Endothelial cell of umbilical vein (primary cell): Measurements from ENCODE around the gene PER1. TPM values are rescaled to one million over a fixed set of nuclear protein-coding genes. Genes with fewer than 3 reads are reported as not detected.
A peak's percentile ranks its signal among the peaks of the same experiment; 100 is the strongest.

Experiments used
- BruUV-seq: library from RNA; stranded (reverse); fragments of 400-500 nt; replicated peaks from 2 replicates; lab custom pipeline; 2021; lab: Mats Ljungman, UMichigan
- CTCF ChIA-PET: fragments of 300-600, 350-600 bp; sonication (Branson Sonifier 250); formaldehyde crosslinking; loops from one replicate; lab custom pipeline; 2021; ENCODE audit warnings: antibody characterized with exemption, inconsistent platforms; lab: Charles Lee
- POLR2A ChIA-PET: fragments of 300-600, 350-600 bp; sonication (Branson Sonifier 250); formaldehyde crosslinking; loops from one replicate; lab custom pipeline; 2021; ENCODE audit warnings: antibody characterized with exemption, inconsistent platforms; lab: Charles Lee
- DNase-seq: peaks from one replicate; pipeline ENCODE4 v3.0.0-alpha.2; 2011; ENCODE audit warnings: low read depth, low spot score
- FAIRE-seq: peaks from 2 replicates; lab custom pipeline; 2011; peaks lifted over from hg19 to GRCh38; lab: Jason Lieb, UNC
- H2AFZ ChIP-seq: 2 replicates; pipeline ENCODE4 v1.6.0; 2012; ENCODE audit warnings: low read depth, low read length, control low read depth, inconsistent platforms
- H3K27ac ChIP-seq: 2 replicates; pipeline ENCODE4 v1.5.1; 2011; ENCODE audit warnings: low read depth, mild to moderate bottlenecking, control low read depth, low read length, moderate library complexity; ENCODE audit not compliant: insufficient read depth
- H3K27me3 ChIP-seq, 2 experiments: 2 replicates each; pipeline versions ENCODE4 v1.6.0 to v1.6.1; 2011; ENCODE audit warnings: low read length in 2 of 2, mixed read lengths in 1 of 2; ENCODE audit not compliant: control insufficient read depth in 2 of 2, insufficient read depth in 2 of 2
- H3K36me3 ChIP-seq, 2 experiments: 2 replicates in 1 of 2; 3 replicates in 1 of 2; pipeline ENCODE4 v1.5.1; 2011; ENCODE audit warnings: low read length in 2 of 2, mild to moderate bottlenecking in 1 of 2, moderate library complexity in 1 of 2; ENCODE audit not compliant: control insufficient read depth in 2 of 2, insufficient read depth in 2 of 2; ENCODE audit errors: extremely low read depth in 1 of 2
- H3K4me1 ChIP-seq: 3 replicates; pipeline ENCODE4 v1.5.1; 2011; ENCODE audit warnings: mild to moderate bottlenecking, low read length; ENCODE audit not compliant: control insufficient read depth, insufficient read depth; ENCODE audit errors: extremely low read depth
- H3K4me2 ChIP-seq: 2 replicates; pipeline ENCODE4 v1.6.1; 2011; ENCODE audit warnings: low read length, control low read depth, mixed read lengths; ENCODE audit not compliant: insufficient read depth
- H3K4me3 ChIP-seq, 3 experiments: fragments of 200-600 bp in 1 of 3; sonication (generic), shearing (Covaris generic) in 1 of 3; replicated peaks in 1 of 3; 2 replicates each; pipeline ENCODE4 v1.5.1; 2011 to 2016; ENCODE audit warnings: control low read depth in 3 of 3, low read length in 3 of 3, mild to moderate bottlenecking in 2 of 3, inconsistent platforms in 1 of 3, low read depth in 1 of 3, moderate library complexity in 1 of 3; ENCODE audit not compliant: insufficient read depth in 1 of 3
- H3K79me2 ChIP-seq: 2 replicates; pipeline ENCODE4 v1.6.0; 2012; ENCODE audit warnings: low read length, inconsistent platforms; ENCODE audit not compliant: control insufficient read depth, insufficient read depth
- H3K9ac ChIP-seq: replicated peaks from 2 replicates; pipeline ENCODE3; 2011; ENCODE audit warnings: low read length, control low read depth; ENCODE audit not compliant: insufficient read depth; ENCODE audit errors: extremely low read depth
- H3K9me1 ChIP-seq: replicated peaks from 3 replicates; pipeline ENCODE4 v1.6.0; 2011; ENCODE audit warnings: mild to moderate bottlenecking, low read length; ENCODE audit not compliant: control insufficient read depth, insufficient read depth; ENCODE audit errors: extremely low read depth
- H3K9me3 ChIP-seq: replicated peaks from 2 replicates; pipeline ENCODE4 v1.5.1; 2012; ENCODE audit warnings: low read length, inconsistent platforms; ENCODE audit not compliant: control insufficient read depth, insufficient read depth
- H4K20me1 ChIP-seq: replicated peaks from 2 replicates; pipeline ENCODE3; 2011; ENCODE audit warnings: mild to moderate bottlenecking, low read length; ENCODE audit not compliant: control insufficient read depth, insufficient read depth; ENCODE audit errors: extremely low read depth
- CTCF ChIP-seq, 2 donors: IDR thresholded peaks; 1 replicate in 1 of 2; 2 replicates in 1 of 2; pipeline ENCODE4 v1.5.1; 2011; ENCODE audit warnings: low read length in 2 of 2, mild to moderate bottlenecking in 2 of 2, moderate library complexity in 2 of 2, control low read depth in 1 of 2, inconsistent platforms in 1 of 2, low read depth in 1 of 2; ENCODE audit not compliant: insufficient read depth in 1 of 2; ENCODE audit errors: extremely low read depth in 1 of 2
- EZH2 ChIP-seq: IDR thresholded peaks from 2 replicates; pipeline ENCODE4 v1.6.1; 2012; ENCODE audit warnings: borderline replicate concordance, low read depth, mild to moderate bottlenecking, moderate library complexity, low read length, inconsistent platforms; ENCODE audit not compliant: severe bottlenecking
- FOS ChIP-seq: IDR thresholded peaks from 2 replicates; pipeline ENCODE4 v1.6.1; 2011; ENCODE audit warnings: mild to moderate bottlenecking, low read length, moderate library complexity, borderline replicate concordance; ENCODE audit not compliant: insufficient read depth
- GATA2 ChIP-seq: IDR thresholded peaks from 2 replicates; pipeline ENCODE4 v1.7.0; 2011; ENCODE audit warnings: low read depth, mild to moderate bottlenecking, moderate library complexity, mixed read lengths, low read length; ENCODE audit not compliant: insufficient read length, insufficient read depth
- MAX ChIP-seq: IDR thresholded peaks from 2 replicates; pipeline ENCODE4 v1.6.1; 2011; ENCODE audit not compliant: insufficient read depth, insufficient read length
- POLR2A ChIP-seq: IDR thresholded peaks from 2 replicates; pipeline ENCODE4 v1.6.1; 2012; ENCODE audit warnings: low read depth, mild to moderate bottlenecking, control low read depth, low read length
- POLR2AphosphoS5 ChIP-seq: IDR thresholded peaks from 2 replicates; pipeline ENCODE4 v1.6.1; 2012; ENCODE audit warnings: low read depth, mild to moderate bottlenecking, control low read depth, low read length, moderate library complexity; ENCODE audit not compliant: insufficient read depth
- dilution Hi-C: fragments of 300-500 bp; cut with MboI; formaldehyde crosslinking; loops from one replicate; pipeline ENCODE4 v1.15.0; 2019; ENCODE audit warnings: low sequenced_read_pairs; ENCODE audit not compliant: extremely low pct_ligation_motif_present
- intact Hi-C: fragments of 100-400 bp; cut with micrococcal nuclease; formaldehyde crosslinking; loops from one replicate; pipeline ENCODE4 v1.10.0; 2022
- polyA plus RNA-seq, 4 experiments: library from polyadenylated mRNA; depleted of rRNA in 3 of 4; stranded (reverse) in 3 of 4; unstranded in 1 of 4; fragments of >200 nt; gene quantifications; 2 replicates each; pipeline versions ENCODE4 v1.2.1 to v1.2.3, GENCODE V29; 2011 to 2012; ENCODE audit warnings: missing spikeins in 1 of 4
- total RNA-seq: library from RNA; stranded (reverse); gene quantifications from 2 replicates; pipeline ENCODE4 v1.2.3, GENCODE V29; 2021

PER1 gene
- total and polyA plus RNA-seq, 2 donors (not counting 3 experiments of a cell fraction or from before 2014, with no cell fraction given), result 12.1 to 32.1 TPM

GRCh38 chr17:8153525-8153956 is 1.3 kb upstream of the PER1 start:
- intact Hi-C loops (no loop called here), dilution Hi-C loops (no loop called here)
- Histone ChIP-seq H3K4me3 (no peak overlapping the region), H3K9ac (peak overlapping the region; percentile 96), H3K79me2 (peaks cover 5% of the 10 kb centered on the region), H3K4me1 (peaks cover 48% of the 10 kb centered on the region), H4K20me1 (no peaks in the 10 kb centered on the region), H2AFZ (no peak overlapping the region), H3K9me1 (no peaks in the 10 kb centered on the region), H3K9me3 (no peaks in the 10 kb centered on the region), H3K27me3 (no peaks in the 10 kb centered on the region), H3K27ac (peak overlapping the region; percentile 99), H3K4me2 (peak overlapping the region; percentile 59), H3K36me3 (peaks cover under 1 to 15% of the 10 kb centered on the region in 2 experiments)
- FAIRE-seq, result peak; percentile 86
- TF ChIP-seq POLR2A, result no peak
- peak; percentile 90 for TF ChIP-seq MAX
- no peak for TF ChIP-seq CTCF (IDR thresholded peaks at IDR 0.05; ENCODE audit: extremely low read depth in 1 of 2, insufficient read depth in 1 of 2, low read depth in 1 of 2, low read length in 2 of 2)
- POLR2A ChIA-PET, result interaction anchor here (0.6 to 1.8 kb wide), 3 partner anchors 17 to 146 kb away, joined by 3 to 17 read pairs (median 3); no protein-coding TSS in a partner anchor
- CTCF ChIA-PET, result interaction anchor here (0.6 to 2.0 kb wide), 7 partner anchors 14 to 255 kb away, joined by 3 to 11 read pairs (median 3); partner anchors contain the start of gene ALOXE3
- DNase-seq, result peak; percentile 95
- no TSS peak for BruUV-seq

GRCh38 chr17:8153031-8153451 is 837 bp upstream of the PER1 start:
- Histone ChIP-seq H2AFZ (no peak overlapping the region), H3K9ac (peak overlapping the region; percentile 96), H3K4me1 (peaks cover 48% of the 10 kb centered on the region), H3K27me3 (no peaks in the 10 kb centered on the region), H3K36me3 (peaks cover 2 to 20% of the 10 kb centered on the region in 2 experiments), H3K9me1 (no peaks in the 10 kb centered on the region), H3K27ac (peak overlapping the region; percentile 99), H3K79me2 (peaks cover 5% of the 10 kb centered on the region), H4K20me1 (no peaks in the 10 kb centered on the region), H3K4me3 (no peak overlapping the region), H3K9me3 (no peaks in the 10 kb centered on the region), H3K4me2 (no peak overlapping the region)
- CTCF ChIA-PET, result interaction anchor here (0.6 to 2.0 kb wide), 5 partner anchors 14 to 255 kb away, joined by 3 to 11 read pairs (median 3); no protein-coding TSS in a partner anchor
- no peak for TF ChIP-seq POLR2AphosphoS5
- no peak for TF ChIP-seq EZH2
- no peak for TF ChIP-seq FOS
- no peak for TF ChIP-seq GATA2
- POLR2A ChIA-PET, result interaction anchor here (0.9 to 1.8 kb wide), 2 partner anchors 17 to 20 kb away, joined by 3 to 17 read pairs; no protein-coding TSS in a partner anchor
- dilution Hi-C loops, result no loop called here
- DNase-seq (no peak), FAIRE-seq (no peak)
- intact Hi-C loops, result no loop called here
- BruUV-seq, result no TSS peak
